Osteoblast (primary cell): ENCODE measurements around the gene POU2AF1. TPM values are rescaled to one million over a fixed set of nuclear protein-coding genes. Genes with fewer than 3 reads are reported as not detected.

Experiments used
- DNase-seq: peaks from one replicate; pipeline ENCODE4 v3.0.0; 2011; ENCODE audit warnings: low spot score, mixed read lengths; ENCODE audit not compliant: insufficient read length; ENCODE audit errors: missing footprints
- H2AFZ ChIP-seq: 2 replicates; pipeline ENCODE4 v1.6.0; 2011; ENCODE audit warnings: mild to moderate bottlenecking, low read length
- H3K27ac ChIP-seq: 2 replicates; pipeline ENCODE4 v1.5.1; 2011; ENCODE audit warnings: mild to moderate bottlenecking, low read depth, low read length, moderate library complexity
- H3K27me3 ChIP-seq: 2 replicates; pipeline ENCODE4 v1.6.0; 2012; ENCODE audit warnings: mild to moderate bottlenecking, control low read depth, inconsistent platforms, low read length, moderate library complexity; ENCODE audit not compliant: insufficient read depth
- H3K36me3 ChIP-seq: 2 replicates; pipeline ENCODE4 v1.5.1; 2011; ENCODE audit warnings: mild to moderate bottlenecking, low read length, control low read depth, moderate library complexity; ENCODE audit not compliant: insufficient read depth
- H3K4me1 ChIP-seq: 2 replicates; pipeline ENCODE4 v1.5.1; 2011; ENCODE audit warnings: mild to moderate bottlenecking, low read length, control low read depth, moderate library complexity; ENCODE audit not compliant: insufficient read depth
- H3K4me2 ChIP-seq: 2 replicates; pipeline ENCODE4 v1.6.0; 2011; ENCODE audit warnings: mild to moderate bottlenecking, low read length; ENCODE audit not compliant: insufficient read depth
- H3K4me3 ChIP-seq: fragments of 200-600 bp; sonication (generic); 3 replicates; pipeline ENCODE4 v1.5.1; 2012; ENCODE audit warnings: mild to moderate bottlenecking, low read length, inconsistent platforms; ENCODE audit not compliant: insufficient read depth
- H3K79me2 ChIP-seq: 2 replicates; pipeline ENCODE4 v1.6.0; 2012; ENCODE audit warnings: mild to moderate bottlenecking, low read length, control low read depth, inconsistent platforms; ENCODE audit not compliant: insufficient read depth
- H3K9me3 ChIP-seq: 2 replicates; pipeline ENCODE4 v1.5.1; 2011; ENCODE audit warnings: low read depth, low read length, control low read depth
- H4K20me1 ChIP-seq: 2 replicates; pipeline ENCODE4 v1.6.0; 2012; ENCODE audit warnings: mild to moderate bottlenecking, low read length, control low read depth; ENCODE audit not compliant: insufficient read depth
- CTCF ChIP-seq: IDR thresholded peaks from 2 replicates; pipeline ENCODE4 v1.5.1; 2011; ENCODE audit warnings: mild to moderate bottlenecking, low read depth, low read length, moderate library complexity; ENCODE audit errors: extremely low read depth
- total RNA-seq: library from RNA; depleted of rRNA; stranded (reverse); fragments of >200 nt; gene quantifications from 2 replicates; pipeline ENCODE4 v1.2.3, GENCODE V29; 2012

The POU2AF1 gene
- total RNA-seq, 1 donor = not detected

DNA sequence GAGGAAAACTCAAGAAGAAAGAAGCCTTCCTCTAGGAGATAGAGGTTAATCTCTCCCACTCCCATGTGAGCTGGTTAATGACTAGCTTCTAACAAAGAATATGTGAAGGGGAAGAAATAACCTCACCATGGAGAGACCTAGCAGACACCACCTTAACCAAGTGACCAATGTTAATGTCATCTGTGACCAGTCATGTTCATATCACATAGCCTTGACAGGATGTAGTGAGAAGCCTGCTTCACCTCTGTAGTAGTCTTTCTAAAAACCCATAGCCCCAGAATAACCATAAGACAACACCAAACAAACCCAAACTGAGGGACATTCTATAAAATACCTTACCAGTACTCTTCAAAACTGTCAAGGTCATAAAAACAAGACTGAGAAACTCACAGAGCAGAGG lies 21.5 kb upstream of the POU2AF1 start:
- Histone ChIP-seq H3K79me2 (no peaks in the 10 kb centered on the region), H2AFZ (no peak overlapping the region), H4K20me1 (no peaks in the 10 kb centered on the region), H3K27ac (no peak overlapping the region), H3K36me3 (no peaks in the 10 kb centered on the region), H3K4me2 (no peak overlapping the region), H3K4me1 (no peaks in the 10 kb centered on the region), H3K4me3 (no peak overlapping the region), H3K9me3 (no peaks in the 10 kb centered on the region), H3K27me3 (no peaks in the 10 kb centered on the region)
- no peak for TF ChIP-seq CTCF
- no peak for DNase-seq

GRCh38 chr11:111399187-111400031 lies 20.3 kb upstream of the POU2AF1 start:
- Histone ChIP-seq H3K36me3 (no peaks in the 10 kb centered on the region), H3K9me3 (no peaks in the 10 kb centered on the region), H2AFZ (no peak overlapping the region), H4K20me1 (no peaks in the 10 kb centered on the region), H3K4me3 (no peak overlapping the region), H3K27me3 (no peaks in the 10 kb centered on the region), H3K4me1 (no peaks in the 10 kb centered on the region), H3K4me2 (no peak overlapping the region), H3K79me2 (no peaks in the 10 kb centered on the region), H3K27ac (no peak overlapping the region)
- TF ChIP-seq CTCF = no peak
- DNase-seq = no peak

DNA sequence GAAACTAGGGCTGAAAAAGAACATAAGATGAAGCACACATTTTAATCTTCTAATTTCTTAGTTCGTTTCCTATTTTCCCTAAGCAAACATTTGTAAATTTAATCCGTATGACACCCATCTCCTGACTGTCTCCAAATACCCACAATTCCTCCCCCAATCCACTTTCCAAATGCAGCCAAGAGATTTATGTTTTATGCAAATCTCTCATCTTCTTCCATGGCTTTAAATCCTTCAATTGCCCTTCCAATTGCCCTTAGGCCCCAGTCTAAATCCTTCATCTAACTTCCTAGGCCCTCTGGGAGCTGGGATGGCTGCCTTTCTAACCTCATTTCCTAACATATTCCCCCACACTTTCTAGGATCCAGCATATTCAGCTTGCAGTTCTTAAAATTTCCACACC lies 18.0 kb upstream of the POU2AF1 start:
- TF ChIP-seq CTCF = no peak
- H3K79me2 ChIP-seq = no peaks in the 10 kb centered on the region
- H4K20me1 ChIP-seq = no peaks in the 10 kb centered on the region
- no peak overlapping the region for H2AFZ ChIP-seq
- no peaks in the 10 kb centered on the region for H3K4me1 ChIP-seq
- no peak overlapping the region for H3K4me3 ChIP-seq
- no peak for DNase-seq
- H3K4me2 ChIP-seq = no peak overlapping the region
- peaks cover 3% of the 10 kb centered on the region for H3K27me3 ChIP-seq
- H3K27ac ChIP-seq = no peak overlapping the region
- no peaks in the 10 kb centered on the region for H3K36me3 ChIP-seq
- H3K9me3 ChIP-seq = no peaks in the 10 kb centered on the region

- no peak overlapping the region for H3K27ac ChIP-seq
Observed at GRCh38 chr11:111395749-111396148, 16.7 kb upstream of the POU2AF1 start.

More at GRCh38 chr11:111395749-111396148, 16.7 kb upstream of the POU2AF1 start:
- TF ChIP-seq CTCF = no peak
- Histone ChIP-seq H3K4me2 (no peak overlapping the region), H3K27me3 (peaks cover 3% of the 10 kb centered on the region), H3K9me3 (no peaks in the 10 kb centered on the region), H3K79me2 (no peaks in the 10 kb centered on the region), H3K4me1 (no peaks in the 10 kb centered on the region), H3K36me3 (no peaks in the 10 kb centered on the region), H3K4me3 (no peak overlapping the region), H4K20me1 (no peaks in the 10 kb centered on the region), H2AFZ (no peak overlapping the region)
- DNase-seq = no peak
